Subcutaneous adipose tissue (tissue), 4 donors: ENCODE data around the gene NT5C. TPM values are rescaled to one million over a fixed set of nuclear protein-coding genes. Genes with fewer than 3 reads are reported as not detected.

Experiments
- total RNA-seq, 4 donors: library from RNA; depleted of rRNA; stranded (reverse); fragments of >200 nt; gene quantifications; one replicate each; pipeline ENCODE4 v1.1.0, GENCODE V29; 2016
- TF ChIP-seq, protein P1 (sequence below): fragments of 450-650 bp; IDR thresholded peaks from one replicate; pipeline ENCODE4 v1.5.1; 2016; ENCODE audit warnings: low read depth, mild to moderate bottlenecking, control low read depth, antibody characterized with exemption, moderate library complexity

NT5C gene
- total RNA-seq, 4 donors from 2014 or later, result 35.4 to 92.3 (median 69.9) TPM

DNA sequence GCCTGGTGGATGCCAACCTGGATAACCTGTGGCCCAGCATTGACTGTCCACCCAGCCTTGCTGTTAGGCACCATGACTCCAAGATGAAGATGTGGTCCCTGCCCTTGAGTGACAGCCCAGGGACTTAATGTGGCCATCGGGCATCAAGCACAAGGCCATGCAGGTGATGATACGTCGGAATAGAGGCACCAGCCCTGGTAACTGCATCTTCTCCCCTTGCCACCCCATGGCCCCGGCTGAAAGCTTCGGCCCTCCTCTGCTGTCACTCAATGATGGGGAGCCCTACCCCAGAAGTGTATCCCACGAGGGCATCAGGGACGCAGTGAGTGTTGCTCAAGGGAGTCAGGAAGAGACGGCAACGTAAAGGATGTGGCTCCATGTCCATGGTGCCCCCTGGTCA lies 2.0 kb downstream of the NT5C start:
- TF ChIP-seq, protein P1, sequence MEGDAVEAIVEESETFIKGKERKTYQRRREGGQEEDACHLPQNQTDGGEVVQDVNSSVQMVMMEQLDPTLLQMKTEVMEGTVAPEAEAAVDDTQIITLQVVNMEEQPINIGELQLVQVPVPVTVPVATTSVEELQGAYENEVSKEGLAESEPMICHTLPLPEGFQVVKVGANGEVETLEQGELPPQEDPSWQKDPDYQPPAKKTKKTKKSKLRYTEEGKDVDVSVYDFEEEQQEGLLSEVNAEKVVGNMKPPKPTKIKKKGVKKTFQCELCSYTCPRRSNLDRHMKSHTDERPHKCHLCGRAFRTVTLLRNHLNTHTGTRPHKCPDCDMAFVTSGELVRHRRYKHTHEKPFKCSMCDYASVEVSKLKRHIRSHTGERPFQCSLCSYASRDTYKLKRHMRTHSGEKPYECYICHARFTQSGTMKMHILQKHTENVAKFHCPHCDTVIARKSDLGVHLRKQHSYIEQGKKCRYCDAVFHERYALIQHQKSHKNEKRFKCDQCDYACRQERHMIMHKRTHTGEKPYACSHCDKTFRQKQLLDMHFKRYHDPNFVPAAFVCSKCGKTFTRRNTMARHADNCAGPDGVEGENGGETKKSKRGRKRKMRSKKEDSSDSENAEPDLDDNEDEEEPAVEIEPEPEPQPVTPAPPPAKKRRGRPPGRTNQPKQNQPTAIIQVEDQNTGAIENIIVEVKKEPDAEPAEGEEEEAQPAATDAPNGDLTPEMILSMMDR, result no peak

DNA sequence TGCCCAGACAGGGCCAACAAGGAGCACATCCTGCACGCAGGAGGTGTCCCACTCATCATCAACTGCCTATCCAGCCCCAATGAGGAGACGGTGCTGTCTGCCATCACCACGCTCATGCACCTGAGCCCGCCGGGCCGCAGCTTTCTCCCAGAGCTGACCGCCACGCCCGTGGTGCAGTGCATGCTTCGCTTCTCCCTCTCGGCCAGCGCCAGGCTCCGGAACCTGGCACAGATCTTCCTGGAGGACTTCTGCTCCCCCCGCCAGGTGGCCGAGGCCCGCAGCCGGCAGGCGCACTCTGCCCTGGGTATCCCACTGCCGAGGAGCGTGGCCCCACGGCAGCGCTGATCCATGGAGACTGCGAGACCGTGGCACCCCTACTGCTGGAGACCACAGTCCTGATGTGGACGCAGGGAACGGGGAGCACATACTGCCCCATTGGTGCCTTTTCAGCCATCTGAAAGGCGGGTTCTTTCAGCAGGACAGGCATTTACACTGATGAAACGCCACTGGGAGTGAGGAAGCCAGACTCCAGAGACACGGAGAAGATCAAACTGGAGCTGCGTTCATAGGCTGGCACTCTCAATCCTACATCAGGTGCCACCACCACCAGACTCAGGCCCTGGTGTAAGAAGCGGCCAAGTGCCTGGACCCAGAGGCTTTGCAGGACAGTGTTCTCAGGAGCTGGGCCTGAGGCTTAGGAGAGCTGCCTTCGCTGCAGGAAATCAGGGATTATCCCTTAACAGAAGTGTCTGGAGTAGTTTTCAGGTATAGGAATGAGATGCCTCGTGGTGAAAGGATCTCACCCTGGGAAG lies 2.6 kb downstream of the NT5C start:
- TF ChIP-seq, protein P1, result no peak

DNA sequence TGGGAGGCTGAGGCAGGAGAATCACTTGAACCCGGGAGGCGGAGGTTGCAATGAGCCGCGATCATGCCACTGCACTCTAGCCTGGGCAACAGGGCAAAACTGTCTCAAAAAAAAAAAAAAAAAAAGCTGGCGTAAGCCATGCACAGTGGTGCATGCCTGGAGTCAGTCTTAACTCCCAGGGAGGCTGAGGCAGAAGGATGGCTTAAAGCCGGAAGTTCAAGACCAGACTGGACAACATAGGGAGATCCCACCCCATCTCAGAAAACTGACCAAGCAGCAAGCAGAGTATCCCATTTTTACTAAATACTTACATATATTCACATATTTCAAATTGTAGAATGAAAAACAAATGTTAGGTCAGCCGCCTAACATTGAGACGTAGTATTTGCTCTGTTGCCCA lies 4.6 kb downstream of the NT5C start:
- TF ChIP-seq, protein P1, result no peak

DNA sequence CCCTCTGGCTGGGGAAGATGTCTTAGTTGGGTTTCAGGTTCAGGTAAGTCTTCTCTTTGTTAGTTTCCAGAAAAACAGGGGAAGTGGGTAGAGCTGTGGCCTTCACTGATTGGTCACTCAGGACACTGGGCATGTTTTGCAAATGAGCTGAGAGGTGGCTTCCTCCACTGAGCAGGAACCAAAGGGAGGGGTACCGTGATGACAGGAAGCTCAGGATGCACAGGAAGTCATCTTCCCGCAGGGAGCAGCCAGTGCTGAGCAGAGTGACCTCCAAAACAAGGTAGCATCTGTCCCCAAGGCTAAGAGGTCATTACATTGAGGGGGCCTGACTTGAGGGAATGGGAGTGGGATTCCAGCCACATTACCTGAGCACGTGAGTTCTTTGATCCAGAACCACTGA lies 5.6 kb downstream of the NT5C start:
- TF ChIP-seq, protein P1, result no peak

DNA sequence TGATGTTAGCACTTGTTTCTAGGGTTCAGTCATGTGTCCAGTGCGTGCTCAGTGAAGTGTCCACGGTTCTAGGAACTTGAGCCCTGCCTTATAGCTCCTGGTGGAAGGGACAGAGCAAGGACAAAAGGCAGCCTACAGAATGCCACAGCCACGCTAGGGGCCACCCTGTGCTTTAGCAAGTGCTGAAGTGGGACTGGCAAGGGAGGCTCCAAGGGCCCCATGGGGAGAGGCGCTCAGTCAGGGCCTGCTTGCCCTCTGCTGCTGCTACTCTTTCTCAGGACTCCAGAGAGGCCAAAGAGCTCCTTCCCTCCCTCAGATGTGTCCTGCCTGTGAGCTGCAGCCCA lies 6.8 kb downstream of the NT5C start:
- TF ChIP-seq, protein P1, result no peak

DNA sequence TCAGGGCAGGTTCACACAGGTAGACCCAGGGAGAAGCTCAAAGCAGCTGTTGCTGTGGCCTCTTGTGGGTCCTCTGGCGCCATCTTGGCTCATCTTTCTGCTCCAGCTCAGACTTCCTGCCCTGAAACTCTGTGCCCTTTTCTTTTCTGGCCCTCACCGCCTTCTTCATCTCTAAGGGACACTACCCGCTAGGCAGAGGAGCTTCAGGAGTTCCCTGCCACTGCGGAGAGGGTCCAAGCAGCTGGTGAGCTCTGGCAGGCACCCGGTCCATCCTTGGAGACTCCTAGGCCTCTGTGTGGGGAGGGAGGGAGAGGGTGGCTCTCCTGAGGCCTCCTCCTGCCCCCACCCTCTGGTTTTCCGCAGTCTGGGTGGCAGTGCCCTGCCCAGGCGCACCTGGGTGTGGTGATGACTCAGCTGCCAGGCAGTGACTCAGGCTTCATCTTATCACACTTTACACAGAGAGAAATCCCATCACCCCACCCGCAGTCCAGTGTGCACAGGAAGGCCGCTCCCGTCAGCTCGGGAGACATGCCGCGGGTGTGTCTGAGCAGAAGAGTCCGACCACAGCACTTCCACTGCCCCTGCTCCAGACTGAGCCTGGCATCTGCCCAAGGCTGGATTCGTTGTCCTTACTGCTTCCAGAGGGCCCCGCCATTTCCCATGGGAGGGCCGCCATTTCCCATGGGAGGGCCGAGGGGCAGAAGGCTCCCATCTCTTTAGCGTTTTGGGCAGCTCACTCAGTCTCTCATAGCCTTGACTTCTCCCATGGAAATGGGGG lies 7.3 kb downstream of the NT5C start:
- TF ChIP-seq, protein P1, result no peak

DNA sequence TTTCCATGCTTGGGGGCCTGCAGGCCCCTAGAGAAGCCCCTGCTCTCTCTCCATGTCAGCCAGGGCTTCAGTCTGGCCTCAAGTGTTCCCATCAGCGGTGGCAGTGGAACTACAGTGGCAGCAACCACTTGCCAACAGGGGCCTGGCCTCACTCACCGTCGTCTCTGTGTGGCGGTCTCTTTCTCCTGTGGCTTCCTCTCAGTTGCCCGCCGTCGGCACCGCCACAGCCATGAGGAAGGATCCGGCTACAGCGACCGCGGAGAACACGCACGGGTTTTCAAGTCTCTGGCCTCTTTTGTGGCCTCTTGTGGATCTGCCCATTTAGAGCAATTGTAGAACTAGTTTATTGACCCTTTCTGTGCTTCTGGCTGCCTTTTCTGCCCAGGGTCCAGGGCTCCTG lies 13.2 kb downstream of the NT5C start:
- TF ChIP-seq, protein P1, result no peak
